AG04450 (cell line): ENCODE measurements around the gene ABHD12B. TPM values are rescaled to one million over a fixed set of nuclear protein-coding genes. Genes with fewer than 3 reads are reported as not detected.

Experiments used
- CTCF ChIA-PET: fragments of 300-600, 350-600 bp; formaldehyde crosslinking; extraction: SDS; loops from one replicate; lab custom pipeline; 2022; ENCODE audit warnings: antibody characterized with exemption, inconsistent platforms; lab: Charles Lee
- POLR2A ChIA-PET: fragments of 350-600 bp; formaldehyde crosslinking; extraction: SDS; loops from one replicate; lab custom pipeline; 2021; ENCODE audit warnings: antibody characterized with exemption, inconsistent platforms; lab: Yijun Ruan, JAX
- DNase-seq: peaks from one replicate; pipeline ENCODE4 v3.0.0-alpha.2; 2011; ENCODE audit warnings: low read depth, low spot score
- H3K27ac ChIP-seq: one replicate; pipeline ENCODE4 v1.5.1; 2012; ENCODE audit warnings: low read depth, low read length, control low read depth
- H3K27me3 ChIP-seq: one replicate; pipeline ENCODE4 v1.6.0; 2012; ENCODE audit warnings: low read length; ENCODE audit not compliant: control insufficient read depth, insufficient read depth
- H3K4me3 ChIP-seq: 2 replicates; pipeline ENCODE4 v1.5.1; 2011; ENCODE audit warnings: mild to moderate bottlenecking, low read depth, low read length, control low read depth
- H3K9me3 ChIP-seq: 2 replicates; pipeline ENCODE4 v1.5.1; 2012; ENCODE audit warnings: low read length; ENCODE audit not compliant: control insufficient read depth, insufficient read depth
- CTCF ChIP-seq: IDR thresholded peaks from 2 replicates; pipeline ENCODE4 v1.5.1; 2011; ENCODE audit warnings: low read depth, low read length, control low read depth, inconsistent platforms
- polyA minus RNA-seq: library from RNA; depleted of rRNA, polyadenylated mRNA; stranded (reverse); fragments of >200 nt; gene quantifications from 2 replicates; pipeline ENCODE4 v1.2.3, GENCODE V29; 2011; rRNA and poly(A)+ RNA removed
- polyA plus RNA-seq: library from polyadenylated mRNA; depleted of rRNA; stranded (reverse); fragments of >200 nt; gene quantifications from 2 replicates; pipeline ENCODE4 v1.2.3, GENCODE V29; 2011; rRNA removed

Gene ABHD12B
- polyA plus RNA-seq = 0.32 TPM in 2 replicates
- 0.61 TPM in 1 of 2 replicates, not detected in the other for polyA minus RNA-seq

GRCh38 chr14:50871914-50872732 is at the start of gene ABHD12B:
ABHD12B (plus strand) TSS chr14:50872053; CDS start chr14:50872175, 122 bp downstream.
- Histone ChIP-seq H3K27me3 (peaks cover 3% of the 10 kb centered on the region), H3K4me3 (peak within 1 kb of the TSS; percentile 34; the same call in 1 of the 2 replicates), H3K9me3 (no peaks in the 10 kb centered on the region), H3K27ac (no peak within 1 kb of the TSS)
- no peak for DNase-seq
- CTCF ChIA-PET = interaction anchor here (1.6 kb wide), 1 partner anchor 12 kb away, joined by 10 read pairs; no protein-coding TSS in a partner anchor
- POLR2A ChIA-PET = no interaction called here
- TF ChIP-seq CTCF = no peak

- no peak overlapping the region for H3K27ac ChIP-seq
- DNase-seq = no peak
- H3K4me3 ChIP-seq = no peak overlapping the region
- no peaks in the 10 kb centered on the region for H3K27me3 ChIP-seq
- POLR2A ChIA-PET = no interaction called here
- CTCF ChIA-PET = interaction anchor here (2.4 kb wide), 1 partner anchor 38 kb away, joined by 14 read pairs; no protein-coding TSS in a partner anchor
- no peaks in the 10 kb centered on the region for H3K9me3 ChIP-seq
- TF ChIP-seq CTCF = no peak
These were observed 49.3 kb upstream of the ABHD12B start for GRCh38 chr14:50822501-50823042.

- no peaks in the 10 kb centered on the region for H3K27me3 ChIP-seq
- DNase-seq = no peak
- H3K4me3 ChIP-seq = no peak overlapping the region
- ChIA-PET CTCF (interaction anchor here (1.0 to 2.4 kb wide), 2 partner anchors 32 to 37 kb away, joined by 3 to 14 read pairs; no protein-coding TSS in a partner anchor), POLR2A (no interaction called here)
- no peak for TF ChIP-seq CTCF
- no peaks in the 10 kb centered on the region for H3K9me3 ChIP-seq
- no peak overlapping the region for H3K27ac ChIP-seq
These were observed 48.6 kb upstream of the ABHD12B start for GRCh38 chr14:50823051-50823761.

- TF ChIP-seq CTCF = no peak
- DNase-seq = no peak
- H3K9me3 ChIP-seq = no peaks in the 10 kb centered on the region
- no peak overlapping the region for H3K4me3 ChIP-seq
- ChIA-PET CTCF (interaction anchor here (1.0 to 2.4 kb wide), 2 partner anchors 32 to 36 kb away, joined by 3 to 14 read pairs; no protein-coding TSS in a partner anchor), POLR2A (no interaction called here)
- no peaks in the 10 kb centered on the region for H3K27me3 ChIP-seq
- no peak overlapping the region for H3K27ac ChIP-seq
These were observed 47.9 kb upstream of the ABHD12B start for GRCh38 chr14:50823762-50824636.
